Inflammatory macrophage (primary cell): ENCODE measurements around the gene PPM1H.

Experiments used
- DNase-seq, 2 donors: peaks; one replicate each; pipeline ENCODE4 v3.0.0-alpha.2; 2020 to 2022

Gene PPM1H

GRCh38 chr12:62832558-62832957 lies 102.4 kb downstream of the PPM1H start:
- DNase-seq: no peak

GRCh38 chr12:62832027-62832426 lies 102.9 kb downstream of the PPM1H start:
- no peak for DNase-seq

DNA sequence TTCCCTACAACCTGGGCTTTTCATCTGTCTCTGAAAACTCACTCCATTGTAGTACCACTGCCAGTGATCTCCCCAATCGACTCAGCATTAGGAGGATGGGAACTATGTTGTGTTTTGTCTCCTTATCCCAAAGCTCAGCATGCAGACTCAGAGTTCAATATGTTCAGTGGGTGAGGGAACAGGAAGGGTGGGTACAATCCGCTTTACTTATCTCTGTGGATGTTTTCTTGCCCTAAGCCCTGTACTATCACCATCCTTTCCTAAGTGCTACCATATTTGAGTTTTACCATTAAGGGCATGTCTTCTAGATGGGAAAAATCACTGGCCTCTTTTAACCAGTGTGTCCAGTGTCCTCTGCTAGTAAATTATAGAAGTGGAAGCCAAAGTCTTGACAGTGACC lies 107.1 kb downstream of the PPM1H start:
- DNase-seq: no peak

DNA sequence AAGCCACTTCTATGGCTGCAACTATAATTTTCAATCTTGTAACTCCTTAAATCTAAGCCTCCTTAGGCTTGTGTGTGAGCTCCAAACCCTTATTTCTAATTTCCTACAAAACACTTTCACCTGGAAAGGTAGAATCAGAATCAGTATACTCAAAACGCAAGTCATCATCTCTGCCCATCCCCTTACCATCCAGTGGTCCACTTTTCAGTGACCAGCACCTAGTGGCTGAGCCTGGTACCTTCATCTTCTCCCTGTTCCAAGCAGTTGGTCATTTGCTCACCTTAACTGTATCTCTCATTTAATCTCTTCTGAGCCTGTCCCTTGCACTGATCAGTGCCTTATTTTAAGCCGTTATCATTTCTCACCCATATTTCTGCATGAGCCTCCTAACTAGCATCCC lies 107.9 kb downstream of the PPM1H start:
- DNase-seq: no peak

DNA sequence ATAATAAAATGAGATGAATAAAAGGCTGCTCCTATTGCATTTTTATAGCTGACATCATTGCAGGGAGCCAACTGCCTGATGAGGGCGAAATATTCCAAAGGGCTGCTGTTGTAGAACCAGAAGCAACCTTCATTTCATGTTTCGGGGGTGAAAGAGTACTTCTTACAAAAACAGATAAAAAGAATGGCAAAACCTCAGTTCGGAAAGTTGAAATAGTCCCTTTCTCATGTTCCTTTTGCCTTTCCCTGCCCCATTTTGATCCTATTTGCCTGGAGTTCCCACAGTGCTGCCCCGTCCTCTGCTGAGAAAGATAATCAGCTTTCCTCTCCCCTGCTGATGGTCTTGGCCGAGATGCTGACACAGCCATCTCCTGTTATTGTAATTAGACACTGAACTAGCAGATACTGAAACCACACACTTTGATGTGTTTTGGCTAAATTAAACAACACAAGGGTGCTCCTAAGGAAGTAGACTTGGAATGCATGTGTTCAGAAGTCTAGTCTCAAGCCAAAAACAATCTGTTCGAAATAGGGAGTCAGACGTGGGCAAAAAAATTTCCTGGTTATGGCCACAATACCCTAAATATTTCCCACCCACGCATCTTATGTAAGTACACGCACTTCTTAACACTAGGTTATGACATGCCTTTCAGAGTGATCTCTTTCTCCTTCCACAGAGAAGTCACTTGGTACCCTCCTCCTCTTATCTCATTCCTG lies 117.2 kb downstream of the PPM1H start:
- DNase-seq: peak; percentile 42 to 65

- no peak for DNase-seq
Observed at GRCh38 chr12:62814243-62814642, 120.7 kb downstream of the PPM1H start.

DNA sequence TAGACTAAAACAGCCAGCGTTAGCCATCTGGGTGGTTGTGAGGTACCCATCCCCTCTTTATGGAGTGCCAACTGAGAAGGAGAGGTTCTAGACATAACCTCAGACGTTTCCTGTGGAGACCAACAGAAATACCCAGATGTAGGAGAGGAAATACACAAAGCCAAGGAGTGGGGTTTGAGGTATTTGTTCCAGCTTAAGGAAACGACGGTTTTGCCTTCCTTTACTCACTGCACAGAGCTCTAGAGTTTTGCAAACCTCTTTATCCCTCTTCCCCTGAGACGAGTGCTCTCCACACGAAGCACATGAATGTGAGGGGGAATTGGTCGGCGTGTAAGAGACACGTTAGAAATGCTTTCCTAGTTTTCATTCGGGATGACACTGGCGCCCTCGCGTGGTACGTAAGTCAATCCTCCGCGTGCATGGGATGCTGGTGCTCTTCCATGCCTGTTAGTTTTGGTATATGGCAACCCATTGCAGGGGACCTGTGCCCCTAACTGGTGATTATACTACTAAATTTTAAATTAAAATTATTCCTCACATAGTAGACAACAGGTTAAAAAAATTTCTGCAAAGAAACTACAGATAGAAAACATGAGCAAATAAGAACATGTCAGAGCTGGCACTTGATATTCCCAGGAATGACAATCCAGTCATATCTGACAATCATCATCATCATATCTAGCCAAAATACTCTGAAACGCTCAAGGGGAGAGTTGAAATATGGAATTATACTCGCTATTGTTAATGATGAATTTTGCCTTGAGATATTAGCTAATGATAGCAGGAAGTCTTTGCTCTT lies 121.7 kb downstream of the PPM1H start:
- peak; percentile 55 to 73 for DNase-seq

DNA sequence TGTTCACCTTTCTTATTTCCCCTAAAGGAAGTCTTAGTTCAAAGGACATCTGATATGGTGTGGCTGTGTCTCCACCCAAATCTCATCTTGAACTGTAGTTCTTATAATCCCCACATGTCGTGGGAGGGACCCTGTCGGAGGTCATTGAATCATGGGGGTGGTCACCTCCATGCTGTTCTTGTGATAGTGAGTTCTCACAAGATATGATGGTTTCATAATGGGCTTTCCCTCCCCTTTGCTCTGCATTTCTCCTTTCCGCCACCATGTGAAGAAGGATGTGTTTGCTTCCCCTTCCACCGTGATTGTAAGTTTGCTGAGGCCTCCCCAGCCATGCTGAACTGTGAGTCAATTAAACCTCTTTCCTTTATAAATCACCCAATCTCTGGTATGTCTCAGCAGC lies 123.5 kb downstream of the PPM1H start:
- DNase-seq: peak; percentile 16 to 30

- DNase-seq: no peak
Observed at GRCh38 chr12:62808166-62808879, 126.6 kb downstream of the PPM1H start.

DNA sequence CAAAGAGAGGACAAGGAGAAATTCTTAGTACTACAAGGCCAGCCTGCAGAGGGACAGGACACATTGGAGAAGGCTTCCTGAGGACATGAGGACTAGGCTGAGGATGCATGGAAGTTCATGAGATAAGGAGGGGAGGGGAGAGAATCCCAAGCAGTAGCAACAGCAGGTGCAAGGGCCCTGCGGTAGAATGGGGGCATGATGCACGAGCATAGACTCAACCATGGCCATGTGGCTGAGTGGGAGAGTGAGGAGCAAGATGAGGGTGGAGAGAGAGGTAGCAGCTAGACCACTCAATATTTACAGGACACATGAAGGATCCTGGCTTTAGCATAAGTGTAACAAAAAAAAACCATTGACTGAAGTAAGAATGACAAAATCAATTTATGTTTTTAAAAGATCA lies 128.1 kb downstream of the PPM1H start:
- no peak for DNase-seq

- DNase-seq: no peak
Observed at GRCh38 chr12:62806244-62806836, 128.6 kb downstream of the PPM1H start.

GRCh38 chr12:62805517-62805916 lies 129.4 kb downstream of the PPM1H start:
- DNase-seq: no peak

GRCh38 chr12:62803756-62804155 lies 131.2 kb downstream of the PPM1H start:
- no peak for DNase-seq

- no peak for DNase-seq
Observed at GRCh38 chr12:62802984-62803383, 132.0 kb downstream of the PPM1H start.

- no peak for DNase-seq
Observed at GRCh38 chr12:62802321-62802720, 132.6 kb downstream of the PPM1H start.

- no peak for DNase-seq
Observed at GRCh38 chr12:62801796-62802195, 133.2 kb downstream of the PPM1H start.

DNA sequence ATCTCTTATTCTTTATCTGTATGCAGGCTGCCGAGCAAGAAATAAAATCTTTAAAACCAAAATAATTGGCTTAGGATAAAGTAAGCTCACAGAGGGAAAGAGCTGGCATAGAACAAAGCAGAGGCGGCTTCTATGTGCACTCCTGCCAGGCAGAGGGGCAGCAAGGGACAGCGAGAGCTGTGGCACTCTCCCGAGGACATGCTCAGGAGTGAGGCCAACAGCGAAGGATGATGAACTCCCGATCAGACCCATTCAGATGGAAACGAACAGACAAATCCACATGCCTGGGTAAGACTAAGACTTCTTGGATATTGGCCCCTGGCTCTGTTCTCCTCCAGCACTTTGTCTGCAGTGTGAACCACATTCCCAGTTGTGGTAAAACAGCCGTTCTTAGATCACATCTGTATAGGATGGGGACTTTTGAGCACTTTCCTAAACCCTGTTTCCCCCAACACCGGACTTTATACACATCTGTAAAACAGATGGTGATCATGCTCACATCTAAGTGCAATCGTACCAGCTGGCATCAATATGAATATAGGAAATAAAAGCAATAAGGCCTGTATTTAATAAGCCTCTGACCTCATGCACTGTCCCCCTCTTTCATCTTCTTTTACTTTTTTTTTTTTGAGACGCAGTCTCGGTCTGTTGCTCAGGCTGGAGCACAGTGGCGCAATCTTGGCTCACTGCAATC lies 134.1 kb downstream of the PPM1H start:
- DNase-seq: no peak

GRCh38 chr12:62799766-62800406 lies 135.1 kb downstream of the PPM1H start:
- DNase-seq: no peak

GRCh38 chr12:62799126-62799736 lies 135.7 kb downstream of the PPM1H start:
- DNase-seq: peak; percentile 57 to 65

DNA sequence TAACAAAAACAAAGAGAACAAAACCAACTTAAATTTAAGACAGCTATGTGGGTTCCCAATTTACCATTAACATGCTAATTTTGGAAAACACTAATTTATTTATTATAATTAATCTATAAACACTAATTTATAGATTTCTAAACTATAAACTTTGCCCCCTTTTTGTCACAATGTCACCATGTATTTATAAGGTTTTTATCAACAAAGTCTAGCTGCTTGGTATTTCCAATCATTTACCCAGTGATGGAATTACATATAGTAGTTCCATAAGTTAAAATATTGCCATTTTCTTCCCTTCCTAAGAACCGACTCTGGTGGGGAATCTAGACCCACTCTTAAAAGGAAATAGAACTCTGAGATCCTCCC lies 140.7 kb downstream of the PPM1H start:
- no peak for DNase-seq
